ENCODE measurements around the gene PHF14. TPM values are rescaled to one million over a fixed set of nuclear protein-coding genes. Genes with fewer than 3 reads are reported as not detected.

Gene PHF14
- total RNA-seq, 1 experiment from 2014 or later: 35.1 TPM

DNA sequence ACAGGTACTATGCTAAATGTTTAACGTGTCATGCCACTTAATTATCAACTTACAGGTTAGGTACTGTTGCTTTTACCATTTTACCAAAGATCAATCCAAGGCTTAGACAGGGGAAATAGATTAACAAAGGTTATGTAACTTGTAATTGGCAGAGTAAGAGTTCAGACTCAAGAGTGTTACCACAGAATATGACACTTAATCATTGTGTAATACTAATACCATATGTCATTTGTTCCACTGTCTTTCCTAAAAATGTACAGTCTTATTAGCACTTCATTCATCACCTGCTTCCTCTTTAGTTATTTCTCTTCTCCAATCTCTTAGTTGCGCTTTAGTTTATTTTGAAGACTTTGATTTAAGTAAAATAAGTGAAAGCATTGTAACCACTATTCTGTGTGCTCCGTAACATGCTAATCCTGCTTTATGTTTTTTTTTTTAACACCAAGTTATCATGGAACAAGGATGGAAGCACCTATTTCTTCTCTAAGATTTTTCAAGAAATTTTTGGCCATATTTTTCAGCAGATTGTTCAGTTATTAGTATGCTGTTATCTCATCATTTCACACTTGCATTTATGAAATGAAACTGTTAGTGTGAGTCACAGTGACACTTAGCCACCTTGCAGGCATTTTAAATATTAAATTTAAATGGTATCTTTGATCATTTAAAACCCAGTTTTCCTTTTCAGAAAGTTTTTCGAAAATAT is 197.3 kb downstream of the PHF14 start:
- no peak for DNase-seq (ENCODE audit: low read depth)

DNA sequence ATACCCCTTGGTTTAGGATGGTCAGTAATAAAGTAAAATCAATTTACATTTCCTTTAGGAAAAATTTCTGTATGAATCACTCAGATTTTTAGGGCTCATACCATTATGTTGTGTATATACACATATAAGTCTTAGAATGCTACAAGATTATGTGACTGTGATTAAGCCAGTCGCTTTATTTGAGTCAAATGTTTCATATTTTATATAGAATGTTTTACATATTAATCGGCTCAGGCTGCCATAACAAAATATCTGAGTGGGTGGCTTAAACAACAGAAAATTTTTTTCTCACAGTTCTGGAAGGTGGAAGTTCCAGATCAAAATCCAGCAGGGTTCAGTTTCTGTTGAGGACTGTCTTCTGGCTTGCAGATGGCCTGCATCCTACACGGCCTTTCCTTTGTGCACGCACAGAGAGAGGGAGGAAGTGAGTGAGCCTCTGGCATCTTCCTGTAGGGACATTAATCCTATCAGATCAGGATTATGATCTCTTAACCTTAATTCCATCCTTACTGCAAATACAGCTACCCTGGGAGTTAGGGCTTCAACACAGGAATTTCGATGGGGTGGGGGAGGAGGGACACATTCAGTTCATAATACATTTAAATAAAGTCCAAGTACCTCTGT is 198.0 kb downstream of the PHF14 start:
- no peak for DNase-seq (ENCODE audit: low read depth)

GRCh38 chr7:11172835-11173234 is 199.2 kb downstream of the PHF14 start:
- DNase-seq (ENCODE audit: low read depth): no peak

DNA sequence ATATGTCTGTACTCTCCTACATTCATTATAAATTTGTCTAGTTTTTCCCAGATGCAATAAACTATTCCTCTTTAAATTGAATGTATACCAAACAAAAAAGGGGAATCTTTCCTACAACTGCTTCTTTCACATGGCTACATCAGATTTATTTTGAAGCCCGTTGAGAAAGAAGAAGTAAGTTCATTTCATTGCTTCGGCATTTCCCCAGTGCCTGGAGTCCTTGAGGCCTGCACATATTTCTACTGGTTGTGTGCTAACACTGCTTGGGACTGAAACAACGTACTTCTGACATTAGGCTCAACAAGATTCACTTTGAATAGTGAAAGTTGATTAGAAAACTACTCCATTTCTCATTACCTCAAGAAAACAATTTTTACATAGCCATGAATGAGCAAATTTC is 201.7 kb downstream of the PHF14 start:
- no peak for DNase-seq (ENCODE audit: low read depth)

- DNase-seq (ENCODE audit: low read depth): no peak
Observed at GRCh38 chr7:11175887-11176286, 202.2 kb downstream of the PHF14 start.

DNA sequence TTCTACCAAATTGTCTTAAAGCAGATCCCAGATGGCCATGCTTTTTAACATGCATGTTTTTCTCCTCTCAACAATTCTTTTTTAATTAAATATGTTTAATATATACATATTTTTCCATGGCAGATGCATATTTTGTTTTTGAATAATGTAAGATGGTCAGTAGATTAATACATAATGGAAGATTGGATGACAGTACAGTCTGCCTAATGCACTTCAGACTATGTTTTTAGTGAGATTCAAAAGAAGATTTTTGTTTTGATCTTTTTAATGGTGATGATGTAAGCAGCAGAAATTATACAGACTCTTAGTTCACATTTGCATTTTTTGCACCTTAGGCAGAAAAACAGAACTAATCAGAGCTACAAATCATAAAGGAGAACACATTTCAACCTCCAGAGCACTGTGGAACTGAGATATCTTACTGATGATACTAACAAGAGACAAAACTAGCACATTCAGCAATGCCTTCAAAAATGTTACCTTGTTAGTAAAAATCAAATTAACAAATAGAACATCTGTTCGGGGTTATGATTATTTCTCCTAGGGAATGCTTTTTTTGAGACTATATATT is 203.4 kb downstream of the PHF14 start:
- no peak for DNase-seq (ENCODE audit: low read depth)

- DNase-seq (ENCODE audit: low read depth): no peak
Observed at GRCh38 chr7:11177793-11178192, 204.1 kb downstream of the PHF14 start.

- DNase-seq (ENCODE audit: low read depth): no peak
Observed at GRCh38 chr7:11181590-11181989, 207.9 kb downstream of the PHF14 start.

GRCh38 chr7:11182736-11183135 is 209.1 kb downstream of the PHF14 start:
- DNase-seq (ENCODE audit: low read depth): no peak

DNA sequence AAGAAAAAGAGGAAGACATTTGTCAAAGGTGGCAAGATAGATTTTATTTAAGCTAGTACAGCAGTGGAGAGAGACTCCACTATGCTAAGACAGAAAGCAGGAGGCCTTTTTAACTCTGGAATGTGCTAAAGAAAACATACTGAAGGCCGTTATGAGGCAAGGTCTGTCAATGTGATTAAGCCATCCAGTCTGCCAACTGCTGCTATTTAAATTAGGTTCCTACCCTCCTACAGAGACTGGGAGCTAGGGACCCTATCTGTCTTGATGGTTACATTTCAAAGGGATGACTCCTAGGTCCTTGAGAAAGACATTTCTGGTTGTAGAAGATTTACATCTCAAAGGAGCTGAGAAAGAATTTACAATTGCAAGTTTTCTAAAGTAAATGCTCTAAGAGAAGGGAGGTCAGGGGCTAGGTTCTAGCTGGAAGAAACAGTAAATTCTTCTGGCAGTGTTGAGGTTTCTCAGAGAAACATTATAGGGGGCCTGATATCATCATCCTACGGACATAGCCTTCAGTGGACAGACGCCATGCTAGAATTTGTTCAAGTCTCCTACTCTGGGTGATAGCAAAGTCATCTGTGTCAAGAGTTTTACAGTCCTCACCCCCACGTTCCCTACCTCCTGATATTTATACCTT is 211.6 kb downstream of the PHF14 start:
- no peak for DNase-seq (ENCODE audit: low read depth)

GRCh38 chr7:11188529-11189310 is 215.0 kb downstream of the PHF14 start:
- DNase-seq (ENCODE audit: low read depth): no peak

- DNase-seq (ENCODE audit: low read depth): no peak
Observed at GRCh38 chr7:11191081-11191480, 217.4 kb downstream of the PHF14 start.

DNA sequence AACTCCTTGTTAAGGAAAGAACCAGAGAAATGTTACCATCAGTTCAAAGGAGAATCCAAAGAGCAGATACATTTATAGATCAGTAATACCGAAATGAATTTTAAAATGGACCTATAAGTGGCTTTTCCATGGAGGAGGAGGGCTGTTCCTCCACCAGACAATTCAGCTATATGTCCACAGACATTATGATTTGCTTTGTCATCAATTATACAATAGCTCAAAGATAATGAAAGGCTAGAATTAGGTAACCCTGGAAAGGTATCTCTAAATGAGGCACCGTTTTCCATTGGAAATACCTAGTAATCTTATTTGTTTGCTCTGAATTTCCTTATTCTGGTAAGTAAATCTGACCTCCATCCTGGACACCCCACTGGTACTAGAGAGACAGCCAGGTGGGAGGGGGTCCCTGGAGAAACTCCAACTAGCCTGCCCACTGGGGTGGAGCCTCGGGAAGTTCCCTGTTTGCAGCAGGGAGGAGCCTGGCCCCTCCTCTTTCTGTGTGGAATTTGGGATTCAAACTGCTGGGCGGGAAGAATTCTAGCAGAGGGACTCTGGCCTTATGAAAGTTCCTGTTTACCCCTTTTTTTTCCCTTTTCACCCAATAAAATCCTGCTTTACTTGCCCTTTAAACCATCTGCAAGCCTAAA is 218.0 kb downstream of the PHF14 start:
- DNase-seq (ENCODE audit: low read depth): no peak

GRCh38 chr7:11192506-11192905 is 218.8 kb downstream of the PHF14 start:
- peak; percentile 47 for DNase-seq (ENCODE audit: low read depth)

- DNase-seq (ENCODE audit: low read depth): peak; percentile 54
Observed at GRCh38 chr7:11193131-11193867, 219.6 kb downstream of the PHF14 start.

GRCh38 chr7:11193888-11194287 is 220.2 kb downstream of the PHF14 start:
- DNase-seq (ENCODE audit: low read depth): no peak

DNA sequence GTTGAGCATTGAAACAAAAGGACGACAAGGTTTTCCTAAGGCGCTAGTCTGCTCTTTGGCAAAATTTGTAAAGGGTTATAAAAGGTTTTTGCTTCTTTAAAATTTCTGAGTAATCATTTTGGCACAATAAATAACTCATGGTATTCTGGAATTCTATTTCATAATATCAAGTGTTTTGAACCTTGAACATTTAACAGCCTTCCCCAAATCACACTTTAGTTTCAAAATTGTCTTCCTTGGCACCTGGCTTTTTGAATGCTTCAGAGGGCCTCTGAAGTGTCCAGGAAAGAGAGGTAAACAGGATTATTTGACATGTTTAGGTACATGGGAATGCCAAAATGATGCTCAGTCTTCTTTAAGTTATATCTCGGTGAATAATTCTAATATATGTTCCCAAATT is 220.8 kb downstream of the PHF14 start:
- DNase-seq (ENCODE audit: low read depth): no peak

GRCh38 chr7:11195502-11195901 is 221.8 kb downstream of the PHF14 start:
- DNase-seq (ENCODE audit: low read depth): no peak

GRCh38 chr7:11196143-11196542 is 222.5 kb downstream of the PHF14 start:
- no peak for DNase-seq (ENCODE audit: low read depth)

GRCh38 chr7:11203224-11203623 is 229.6 kb downstream of the PHF14 start:
- DNase-seq (ENCODE audit: low read depth): no peak

DNA sequence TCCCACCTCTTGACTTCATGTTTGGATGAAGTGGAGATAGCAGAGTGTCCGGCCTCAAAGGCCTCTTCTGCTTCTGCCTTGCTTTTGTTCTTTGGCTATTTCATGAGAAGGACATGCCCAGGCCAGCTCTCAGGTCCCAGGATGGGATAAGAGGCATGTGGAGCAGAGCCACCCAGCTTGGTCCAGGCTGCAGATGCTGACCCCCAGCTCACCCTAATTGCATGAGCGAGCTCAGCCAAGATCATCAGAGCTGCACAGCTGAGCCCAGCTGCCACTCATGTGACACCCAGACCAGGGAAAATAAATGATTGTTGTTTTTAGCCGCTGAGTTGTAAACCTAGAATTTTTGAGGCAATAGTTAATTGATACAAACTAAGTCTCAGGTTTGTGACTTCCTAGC is 230.0 kb downstream of the PHF14 start:
- no peak for DNase-seq (ENCODE audit: low read depth)

Data from RPMI7951 (cell line).